Stimulated activated naive CD4-positive, alpha-beta T cell (primary cell): Measurements from ENCODE around the gene SLC25A21.

ENCODE experiments used
- DNase-seq, 6 experiments: peaks; one replicate each; lab custom pipeline; 2025; lab: John Stamatoyannopoulos, UW

Gene SLC25A21

DNA sequence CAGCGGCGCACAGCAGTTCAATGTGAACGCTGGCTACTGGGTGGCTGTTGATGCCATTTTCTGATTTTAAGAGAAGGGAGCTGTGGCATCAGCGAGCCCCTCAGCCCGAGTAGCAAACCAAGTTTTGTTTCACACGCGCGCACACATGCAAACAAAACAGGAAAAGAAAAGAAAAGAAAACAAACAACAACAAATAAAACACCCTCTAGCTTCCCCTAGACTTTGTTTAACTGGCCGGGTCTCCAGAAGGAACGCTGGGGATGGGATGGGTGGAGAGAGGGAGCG is 510.2 kb downstream of the SLC25A21 start:
- no peak for DNase-seq

DNA sequence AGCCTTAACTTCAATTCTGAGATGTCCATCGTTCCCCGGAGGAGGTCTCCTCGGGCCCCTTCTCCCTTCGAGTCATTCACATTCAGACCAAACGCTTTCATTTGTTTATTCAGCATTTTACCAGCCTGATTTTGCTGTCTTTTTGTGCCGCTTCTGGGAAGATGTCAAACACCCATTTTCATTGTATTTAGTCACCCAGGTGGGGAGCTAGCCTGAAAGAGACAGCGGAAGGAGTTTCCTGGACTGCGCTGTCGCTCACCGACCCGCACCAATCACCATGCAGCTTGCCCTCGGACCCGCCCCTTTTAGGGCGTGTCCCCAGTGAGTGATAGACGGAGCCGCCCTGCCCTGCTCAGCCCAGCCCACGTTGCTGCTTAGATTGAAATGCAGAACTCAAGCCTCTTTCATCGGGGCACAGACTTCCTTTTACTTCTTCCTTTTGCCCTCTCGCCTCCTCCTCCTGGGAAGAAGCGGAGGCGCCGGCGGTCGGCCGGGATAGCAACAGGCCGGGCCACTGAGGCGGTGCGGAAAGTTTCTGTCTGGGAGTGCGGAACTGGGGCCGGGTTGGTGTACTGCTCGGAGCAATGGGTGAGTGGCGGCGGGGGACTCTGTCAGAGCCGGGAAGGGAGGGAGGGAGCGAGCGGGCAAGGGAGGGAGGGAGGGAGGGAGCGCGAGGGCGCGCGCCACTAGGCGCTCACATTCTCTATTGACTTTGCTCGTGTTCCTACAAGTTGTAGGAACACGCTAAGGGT is 510.7 kb downstream of the SLC25A21 start, which contains the start of gene PAX9:
TSS of gene PAX9 (plus strand) at position 355 of the 752 bp plus-strand sequence. CDS start at position 585, 230 bp downstream.
- no peak for DNase-seq

GRCh38 chr14:36660736-36661505 is 511.5 kb downstream of the SLC25A21 start:
- DNase-seq: no peak

DNA sequence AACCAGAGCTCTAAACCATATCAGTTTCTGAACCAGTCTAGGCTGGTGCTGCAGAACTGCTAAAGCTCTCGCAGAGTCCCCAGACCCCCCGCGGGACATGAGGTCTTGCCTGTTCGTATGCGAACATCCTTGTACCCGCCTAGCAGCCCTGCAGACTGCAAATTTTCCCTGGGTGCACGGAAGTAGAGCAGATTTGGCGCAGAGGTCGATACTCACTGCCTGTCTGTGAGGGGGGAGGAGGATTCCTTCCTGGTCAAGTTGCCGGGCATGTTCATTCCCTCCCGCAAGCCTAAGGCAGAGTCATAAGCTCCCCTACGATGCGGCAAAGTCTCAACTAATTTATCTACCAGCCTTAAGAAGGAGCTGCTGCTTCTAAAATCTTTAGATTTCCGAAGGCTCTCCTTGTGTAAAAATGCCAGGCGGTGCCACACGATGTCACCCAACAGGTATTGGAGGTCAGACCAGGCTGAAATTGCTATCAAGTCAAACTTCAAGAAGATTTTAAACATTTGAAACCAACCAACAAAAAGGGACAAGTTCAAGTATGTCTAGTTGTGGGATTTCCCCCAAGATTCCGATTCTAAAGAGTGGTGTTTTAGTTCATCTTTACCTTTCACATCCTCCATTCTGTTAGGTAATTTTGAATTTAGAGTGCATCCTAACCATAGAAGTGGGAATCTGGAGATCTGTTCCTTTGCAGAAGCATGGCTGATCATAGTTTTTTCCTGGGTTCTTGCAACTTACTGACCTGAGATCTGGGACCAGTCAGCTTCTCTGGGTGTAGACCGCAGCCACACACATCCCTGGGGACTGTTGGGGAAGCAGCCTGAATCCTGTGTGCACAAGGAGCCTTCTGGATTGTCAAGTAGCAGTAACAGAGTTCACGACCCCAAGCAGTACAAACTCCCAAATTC is 512.3 kb downstream of the SLC25A21 start:
- no peak for DNase-seq

DNA sequence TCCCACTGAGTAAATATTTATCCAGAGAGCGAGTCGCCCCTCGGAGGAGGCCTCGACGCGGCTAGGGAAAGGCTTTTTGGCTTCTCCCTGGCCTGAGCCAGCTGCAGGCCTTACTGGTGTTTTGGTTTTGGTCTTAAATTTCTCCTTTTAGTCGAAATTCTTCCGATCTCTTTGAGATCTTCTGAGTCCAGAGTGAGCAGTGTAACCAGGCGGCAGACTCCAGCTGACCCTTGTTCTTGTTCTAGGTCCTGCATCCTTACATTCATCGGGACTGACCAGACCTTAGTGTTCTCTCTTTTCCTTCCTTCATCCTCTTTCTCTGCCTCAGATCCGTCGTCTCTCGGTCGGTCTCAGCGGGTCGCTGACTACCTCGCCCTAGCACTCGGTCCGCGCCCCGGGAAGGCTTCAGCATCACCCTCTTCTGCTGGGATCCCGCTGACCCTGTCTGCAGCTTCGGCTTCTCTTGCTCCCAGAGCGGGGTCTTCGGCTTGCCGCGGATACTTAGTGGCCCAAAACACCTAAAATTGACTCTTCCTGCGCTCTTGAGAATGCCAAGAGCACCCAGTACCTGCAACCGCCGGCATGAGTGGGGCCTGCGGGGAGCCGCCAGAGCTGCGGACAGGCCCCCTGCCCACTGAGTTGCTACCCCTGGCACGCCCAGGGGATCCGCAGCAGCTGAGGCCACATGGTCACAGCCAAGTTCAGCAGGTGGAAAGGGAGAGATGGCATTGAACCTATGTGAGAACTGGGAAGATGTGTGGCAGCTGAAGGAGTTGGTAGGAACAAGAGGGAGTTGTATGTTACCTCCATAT is 513.2 kb downstream of the SLC25A21 start:
- no peak for DNase-seq

GRCh38 chr14:36658123-36659009 is 514.0 kb downstream of the SLC25A21 start:
- no peak for DNase-seq

DNA sequence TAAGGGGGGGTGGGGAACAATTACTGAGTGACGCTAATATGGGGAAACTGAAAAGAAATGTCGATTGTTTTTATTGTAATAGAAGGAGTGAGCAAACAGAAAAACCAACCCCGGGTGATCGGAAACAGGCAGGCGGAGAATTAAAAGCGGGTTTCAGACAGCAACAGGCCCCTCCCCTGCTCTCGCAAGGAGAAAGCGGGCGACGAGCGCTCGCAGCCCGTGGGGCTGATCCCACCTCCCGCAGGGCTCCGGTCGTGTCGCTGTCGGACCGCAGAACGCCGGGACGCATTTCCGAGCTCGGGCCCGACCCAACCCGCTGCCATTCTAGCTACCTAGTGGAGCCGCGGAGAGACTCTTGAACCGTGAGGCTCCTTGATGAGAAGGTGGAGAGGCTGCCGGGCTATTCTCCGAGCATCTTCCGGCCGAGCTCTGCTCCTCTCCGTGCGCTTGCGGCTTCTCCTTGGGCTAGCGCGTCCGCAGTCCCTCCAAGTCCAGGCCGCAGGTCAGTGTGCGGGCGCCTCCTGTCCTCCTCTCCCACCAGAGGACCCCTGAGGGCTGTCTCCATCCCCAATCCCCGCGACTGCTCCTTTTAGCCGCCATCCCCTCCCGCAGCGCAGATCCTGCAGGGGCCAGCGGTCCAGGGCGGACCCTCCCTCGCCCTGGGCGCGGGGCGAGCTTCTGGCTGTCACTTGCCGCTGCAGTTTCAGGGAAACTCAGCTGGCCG is 514.8 kb downstream of the SLC25A21 start:
- no peak for DNase-seq

- DNase-seq: no peak
These were observed 515.6 kb downstream of the SLC25A21 start for GRCh38 chr14:36656687-36657398.

- DNase-seq: peak in 1 of 6 experiments; percentile 4
These were observed 516.3 kb downstream of the SLC25A21 start for GRCh38 chr14:36655963-36656686.

- no peak for DNase-seq
These were observed 516.8 kb downstream of the SLC25A21 start for GRCh38 chr14:36655571-36655962.

GRCh38 chr14:36654794-36655381 is 517.5 kb downstream of the SLC25A21 start:
- no peak for DNase-seq

DNA sequence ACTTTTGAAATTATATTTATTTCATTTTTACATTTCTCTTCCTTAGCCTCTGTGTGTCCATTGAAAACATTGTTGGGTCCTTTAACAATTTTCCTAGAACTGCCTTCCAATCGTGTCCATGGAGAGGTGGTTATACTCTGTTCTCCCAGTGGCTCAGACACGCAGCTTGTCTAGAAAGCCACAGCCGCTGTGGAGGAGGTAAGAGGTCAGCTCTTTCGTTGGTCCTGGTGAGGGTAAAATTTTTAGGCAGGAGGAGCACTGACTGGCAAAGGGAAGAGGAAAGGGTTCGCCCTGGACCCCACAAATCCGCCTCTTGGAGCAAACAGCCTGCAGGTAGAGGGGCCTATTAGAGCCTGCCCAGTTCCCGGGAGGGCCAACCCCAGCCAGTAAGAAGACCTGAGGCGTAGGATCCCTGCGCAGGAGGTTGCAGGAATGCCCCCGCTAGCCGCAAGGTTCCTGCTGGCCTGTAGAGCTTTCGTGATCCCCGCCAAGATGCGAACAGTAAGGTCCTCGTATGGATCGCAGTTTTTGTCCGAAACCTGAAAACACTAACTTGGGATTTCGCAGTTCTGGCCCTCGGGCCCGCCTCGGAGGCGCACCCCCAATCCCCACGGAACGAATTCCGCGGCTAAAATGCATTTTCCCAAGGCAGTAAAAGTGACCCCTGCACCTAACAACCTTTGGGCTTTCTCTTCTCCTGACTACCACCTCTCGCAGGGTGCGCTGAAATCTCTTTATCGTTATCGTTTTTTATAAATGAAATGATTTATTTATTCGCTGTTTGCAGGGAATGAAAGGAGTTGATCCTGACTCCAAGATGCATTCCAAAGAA is 518.2 kb downstream of the SLC25A21 start:
- DNase-seq: no peak

DNA sequence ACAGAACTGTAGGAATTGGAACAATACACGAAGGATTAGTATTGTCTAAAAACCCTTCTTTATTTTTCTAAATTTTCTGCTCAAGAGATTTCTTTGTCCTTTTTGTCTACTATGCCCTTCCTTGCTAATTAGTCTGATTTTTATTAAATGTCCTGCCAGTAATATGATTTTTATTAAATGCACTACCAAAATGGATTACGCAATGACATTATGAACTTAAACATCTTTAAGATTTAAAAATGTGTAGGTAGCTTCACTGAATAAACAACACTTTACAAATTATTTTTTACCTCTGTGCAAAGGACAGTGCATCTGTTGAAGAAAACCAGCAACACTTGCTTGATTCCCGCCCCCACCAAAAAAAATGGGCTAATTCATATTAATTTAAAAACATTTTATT is 519.0 kb downstream of the SLC25A21 start:
- no peak for DNase-seq

DNA sequence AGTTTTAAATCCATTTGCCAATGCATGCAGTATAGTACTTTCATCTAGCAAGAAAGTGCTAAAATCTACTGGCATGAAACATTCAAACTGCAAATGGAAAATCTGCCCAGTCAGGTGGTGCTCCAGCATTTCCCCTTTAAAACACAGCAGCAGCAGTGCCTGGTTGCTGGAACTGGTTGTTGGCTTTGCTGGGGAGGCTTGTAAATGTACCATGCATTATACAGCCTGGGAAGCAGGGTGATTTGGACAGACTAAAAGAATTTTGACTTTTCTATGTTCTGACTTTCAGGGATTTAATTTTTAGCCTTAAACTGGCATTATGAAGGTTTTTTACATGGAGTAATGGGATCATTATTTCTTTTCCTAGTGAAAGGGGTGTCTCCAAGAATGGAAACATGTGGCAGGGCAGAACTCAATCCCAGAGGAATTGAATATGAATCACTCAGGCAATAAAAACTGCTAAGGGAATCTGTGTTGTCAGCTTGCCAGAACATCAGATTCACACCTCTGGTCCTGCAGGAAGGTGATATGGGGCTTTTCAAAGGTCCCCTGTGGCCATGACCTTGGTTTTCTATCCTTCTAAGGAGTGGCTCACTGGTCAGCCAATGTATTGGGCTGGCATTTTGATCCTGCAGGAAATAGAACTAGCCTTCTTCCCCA is 519.7 kb downstream of the SLC25A21 start:
- DNase-seq: no peak

DNA sequence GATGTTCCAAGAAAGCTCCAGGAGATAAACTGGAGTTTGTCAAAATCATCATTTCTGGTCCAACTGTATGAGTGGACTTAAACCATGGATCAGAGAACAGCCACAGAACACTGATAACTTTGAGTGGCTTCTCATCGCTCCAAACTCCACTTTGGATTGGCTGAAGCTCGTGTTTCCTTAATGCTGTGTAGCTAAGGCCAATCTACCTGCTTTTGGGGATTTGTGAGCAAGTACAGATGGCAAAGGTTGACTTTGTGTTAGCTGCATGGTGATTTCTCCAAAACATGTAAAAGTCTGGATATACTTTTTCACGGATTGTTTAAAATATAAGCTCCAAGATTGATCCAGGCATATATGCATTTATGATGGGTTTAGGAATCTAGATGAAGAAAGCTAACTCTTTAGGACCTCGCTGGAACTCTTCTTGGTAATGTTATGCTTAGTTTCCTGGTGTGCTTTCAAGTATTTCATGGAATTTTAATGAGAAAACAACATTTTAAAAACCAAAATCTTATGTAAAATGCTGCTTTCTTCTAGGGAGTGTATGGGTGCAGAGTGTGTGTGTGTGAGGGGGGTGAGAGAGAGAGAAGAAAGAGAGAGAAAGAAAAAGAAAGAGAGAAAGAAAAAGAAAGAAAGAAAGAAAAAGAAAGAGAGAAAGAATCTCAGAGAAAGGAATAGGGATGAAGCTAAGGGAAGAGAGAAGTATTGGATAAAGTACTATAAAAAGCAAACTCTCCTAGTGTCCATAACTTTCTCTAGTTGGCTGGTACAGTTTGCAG is 522.3 kb downstream of the SLC25A21 start:
- no peak for DNase-seq
